HepG2 (cell line): Measurements from ENCODE around the gene KCNQ1OT1. TPM values are rescaled to one million over a fixed set of nuclear protein-coding genes. Genes with fewer than 3 reads are reported as not detected.

Experiments
- BCL6 ChIP-seq: IDR thresholded peaks from 2 replicates; pipeline ENCODE4 v1.6.1; 2016; ENCODE audit warnings: missing genetic modification reagents, missing compliant biosample characterization
- GLI4 ChIP-seq: sonication (generic); formaldehyde crosslinking; IDR thresholded peaks from 2 replicates; pipeline ENCODE4 v1.5.1; 2020; ENCODE audit warnings: missing genetic modification reagents, mild to moderate bottlenecking, moderate library complexity, borderline replicate concordance
- HNF1A ChIP-seq, 2 experiments: sonication (generic) in 1 of 2; formaldehyde crosslinking in 1 of 2; IDR thresholded peaks; 2 replicates each; pipeline versions ENCODE4 v1.4.0 to v1.6.1; 2016 to 2020; ENCODE audit warnings: borderline replicate concordance in 1 of 2, low read depth in 1 of 2, mild to moderate bottlenecking in 1 of 2, missing genetic modification reagents in 1 of 2
- RCOR2 ChIP-seq: IDR thresholded peaks from 2 replicates; pipeline ENCODE4 v1.6.1; 2016; ENCODE audit warnings: missing biosample characterization, missing genetic modification reagents
- SAFB2 ChIP-seq: sonication (generic); formaldehyde crosslinking; IDR thresholded peaks from 2 replicates; pipeline ENCODE4 v1.5.1; 2020; ENCODE audit warnings: missing genetic modification reagents, low read depth, mild to moderate bottlenecking, borderline replicate concordance
- TRIM24 ChIP-seq: sonication (generic); formaldehyde crosslinking; IDR thresholded peaks from 2 replicates; pipeline ENCODE4 v1.8.0; 2022; ENCODE audit warnings: mild to moderate bottlenecking, missing genetic modification reagents
- ZBED4 ChIP-seq: sonication (generic); formaldehyde crosslinking; IDR thresholded peaks from 2 replicates; pipeline ENCODE4 v1.4.0; 2020; ENCODE audit warnings: missing genetic modification reagents, borderline replicate concordance
- ZFP37 ChIP-seq: sonication (generic); formaldehyde crosslinking; IDR thresholded peaks from 2 replicates; pipeline ENCODE4 v1.4.0; 2020; ENCODE audit warnings: missing genetic modification reagents, borderline replicate concordance
- ZNF121 ChIP-seq: sonication (generic); formaldehyde crosslinking; IDR thresholded peaks from 2 replicates; pipeline ENCODE4 v1.5.0; 2020; ENCODE audit warnings: mild to moderate bottlenecking, missing genetic modification reagents
- ZNF138 ChIP-seq: sonication (generic); formaldehyde crosslinking; IDR thresholded peaks from 2 replicates; pipeline ENCODE4 v1.5.0; 2020; ENCODE audit warnings: mild to moderate bottlenecking, low read depth, missing genetic modification reagents
- ZNF180 ChIP-seq: sonication (generic); formaldehyde crosslinking; IDR thresholded peaks from 2 replicates; pipeline ENCODE4 v1.4.0; 2020; ENCODE audit warnings: low read depth, missing genetic modification reagents, borderline replicate concordance
- ZNF580 ChIP-seq: IDR thresholded peaks from 2 replicates; pipeline ENCODE4 v1.6.1; 2016; ENCODE audit warnings: low read depth, borderline replicate concordance
- ZNF766 ChIP-seq: sonication (generic); formaldehyde crosslinking; IDR thresholded peaks from 2 replicates; pipeline ENCODE4 v1.5.0; 2020; ENCODE audit warnings: missing genetic modification reagents, borderline replicate concordance
- polyA plus RNA-seq, 8 experiments: library from polyadenylated mRNA; depleted of rRNA in 3 of 8; stranded (reverse) in 7 of 8; unstranded in 1 of 8; fragments of >200 nt; fragmentation: Illumina TruSeq in 4 of 8; extraction: Trizol in 4 of 8; gene quantifications; 2 replicates each; pipeline versions ENCODE4 v1.2.1 to v1.2.3, GENCODE V29; 2011 to 2016; ENCODE audit warnings: low read depth in 4 of 8, missing spikeins in 1 of 8, mixed read lengths in 1 of 8; ENCODE audit not compliant: insufficient read depth in 1 of 8
- total RNA-seq, 5 experiments: library from RNA; depleted of rRNA; stranded (reverse); fragments of >200 nt; fragmentation: Illumina TruSeq; extraction: Trizol; gene quantifications; 2 replicates each; pipeline ENCODE4 v1.2.3, GENCODE V29; 2016; ENCODE audit warnings: low read depth in 1 of 5
- TF ChIP-seq, protein P1 (sequence below): sonication (generic); formaldehyde crosslinking; IDR thresholded peaks from 2 replicates; pipeline ENCODE4 v1.5.1; 2020; ENCODE audit warnings: mild to moderate bottlenecking, moderate library complexity, missing genetic modification reagents
- TF ChIP-seq, protein P2 (sequence below): sonication (generic); formaldehyde crosslinking; IDR thresholded peaks from 2 replicates; pipeline ENCODE4 v1.9.0; 2021; ENCODE audit warnings: missing genetic modification reagents, mild to moderate bottlenecking, borderline replicate concordance

KCNQ1OT1 gene
- total and polyA plus RNA-seq, 2 of the 13 experiments (the other 11 are each of a cell fraction or from before 2014, with no cell fraction given), result 1.3 to 18.9 TPM

GRCh38 chr11:2644844-2645778, 54.7 kb downstream of the KCNQ1OT1 start (continued):
- peak; percentile 75; the same call in 1 of the 2 replicates for TF ChIP-seq SAFB2 (CRISPR knock-in tag)
- TF ChIP-seq ZNF121 (CRISPR knock-in tag), result peak; percentile 68; the same call in 1 of the 2 replicates
- no peak for TF ChIP-seq ZNF180 (CRISPR knock-in tag)
- TF ChIP-seq GLI4 (CRISPR knock-in tag), result no peak
- no peak for TF ChIP-seq BCL6 (CRISPR knock-in tag)
- TF ChIP-seq, protein P1, sequence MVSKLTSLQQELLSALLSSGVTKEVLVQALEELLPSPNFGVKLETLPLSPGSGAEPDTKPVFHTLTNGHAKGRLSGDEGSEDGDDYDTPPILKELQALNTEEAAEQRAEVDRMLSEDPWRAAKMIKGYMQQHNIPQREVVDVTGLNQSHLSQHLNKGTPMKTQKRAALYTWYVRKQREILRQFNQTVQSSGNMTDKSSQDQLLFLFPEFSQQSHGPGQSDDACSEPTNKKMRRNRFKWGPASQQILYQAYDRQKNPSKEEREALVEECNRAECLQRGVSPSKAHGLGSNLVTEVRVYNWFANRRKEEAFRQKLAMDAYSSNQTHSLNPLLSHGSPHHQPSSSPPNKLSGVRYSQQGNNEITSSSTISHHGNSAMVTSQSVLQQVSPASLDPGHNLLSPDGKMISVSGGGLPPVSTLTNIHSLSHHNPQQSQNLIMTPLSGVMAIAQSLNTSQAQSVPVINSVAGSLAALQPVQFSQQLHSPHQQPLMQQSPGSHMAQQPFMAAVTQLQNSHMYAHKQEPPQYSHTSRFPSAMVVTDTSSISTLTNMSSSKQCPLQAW (CRISPR knock-in tag), result no peak
- TF ChIP-seq RCOR2 (CRISPR knock-in tag), result no peak
- no peak for TF ChIP-seq ZNF580 (CRISPR knock-in tag)
- TF ChIP-seq ZNF138, result no peak
- TF ChIP-seq, protein P2, sequence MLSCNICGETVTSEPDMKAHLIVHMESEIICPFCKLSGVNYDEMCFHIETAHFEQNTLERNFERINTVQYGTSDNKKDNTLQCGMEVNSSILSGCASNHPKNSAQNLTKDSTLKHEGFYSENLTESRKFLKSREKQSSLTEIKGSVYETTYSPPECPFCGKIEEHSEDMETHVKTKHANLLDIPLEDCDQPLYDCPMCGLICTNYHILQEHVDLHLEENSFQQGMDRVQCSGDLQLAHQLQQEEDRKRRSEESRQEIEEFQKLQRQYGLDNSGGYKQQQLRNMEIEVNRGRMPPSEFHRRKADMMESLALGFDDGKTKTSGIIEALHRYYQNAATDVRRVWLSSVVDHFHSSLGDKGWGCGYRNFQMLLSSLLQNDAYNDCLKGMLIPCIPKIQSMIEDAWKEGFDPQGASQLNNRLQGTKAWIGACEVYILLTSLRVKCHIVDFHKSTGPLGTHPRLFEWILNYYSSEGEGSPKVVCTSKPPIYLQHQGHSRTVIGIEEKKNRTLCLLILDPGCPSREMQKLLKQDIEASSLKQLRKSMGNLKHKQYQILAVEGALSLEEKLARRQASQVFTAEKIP, result no peak
- no peak for TF ChIP-seq HNF1A (IDR thresholded peaks at IDR 0.05; ENCODE audit: low read depth)
- no peak for TF ChIP-seq HNF1A (CRISPR knock-in tag; IDR thresholded peaks at IDR 0.05; ENCODE audit: borderline replicate concordance)
- TF ChIP-seq ZFP37, result no peak
- no peak for TF ChIP-seq ZNF766 (CRISPR knock-in tag)
- no peak for TF ChIP-seq ZBED4 (CRISPR knock-in tag)
- TF ChIP-seq TRIM24, result no peak
